PC-3 (cell line): Measurements from ENCODE around the gene PSMG3.

Source experiments
- EZH2 ChIP-seq: fragments of 300-600 bp; sonication (generic); IDR thresholded peaks from one replicate; pipeline ENCODE4 v1.6.1; 2017; ENCODE audit warnings: antibody characterized with exemption, mild to moderate bottlenecking, low read length; ENCODE audit not compliant: unreplicated experiment
- EZH2phosphoT487 ChIP-seq: fragments of 300-600 bp; sonication (generic); IDR thresholded peaks from 2 replicates; pipeline ENCODE4 v1.6.1; 2018; ENCODE audit warnings: mild to moderate bottlenecking, antibody characterized with exemption, low read length, borderline replicate concordance
- TF ChIP-seq, protein P1 (sequence below): fragments of 300-600 bp; sonication (generic); conservative IDR thresholded peaks from 2 replicates; pipeline ENCODE4 v1.5.1; 2017; ENCODE audit warnings: antibody characterized with exemption, low read depth, mild to moderate bottlenecking, low read length

DNA sequence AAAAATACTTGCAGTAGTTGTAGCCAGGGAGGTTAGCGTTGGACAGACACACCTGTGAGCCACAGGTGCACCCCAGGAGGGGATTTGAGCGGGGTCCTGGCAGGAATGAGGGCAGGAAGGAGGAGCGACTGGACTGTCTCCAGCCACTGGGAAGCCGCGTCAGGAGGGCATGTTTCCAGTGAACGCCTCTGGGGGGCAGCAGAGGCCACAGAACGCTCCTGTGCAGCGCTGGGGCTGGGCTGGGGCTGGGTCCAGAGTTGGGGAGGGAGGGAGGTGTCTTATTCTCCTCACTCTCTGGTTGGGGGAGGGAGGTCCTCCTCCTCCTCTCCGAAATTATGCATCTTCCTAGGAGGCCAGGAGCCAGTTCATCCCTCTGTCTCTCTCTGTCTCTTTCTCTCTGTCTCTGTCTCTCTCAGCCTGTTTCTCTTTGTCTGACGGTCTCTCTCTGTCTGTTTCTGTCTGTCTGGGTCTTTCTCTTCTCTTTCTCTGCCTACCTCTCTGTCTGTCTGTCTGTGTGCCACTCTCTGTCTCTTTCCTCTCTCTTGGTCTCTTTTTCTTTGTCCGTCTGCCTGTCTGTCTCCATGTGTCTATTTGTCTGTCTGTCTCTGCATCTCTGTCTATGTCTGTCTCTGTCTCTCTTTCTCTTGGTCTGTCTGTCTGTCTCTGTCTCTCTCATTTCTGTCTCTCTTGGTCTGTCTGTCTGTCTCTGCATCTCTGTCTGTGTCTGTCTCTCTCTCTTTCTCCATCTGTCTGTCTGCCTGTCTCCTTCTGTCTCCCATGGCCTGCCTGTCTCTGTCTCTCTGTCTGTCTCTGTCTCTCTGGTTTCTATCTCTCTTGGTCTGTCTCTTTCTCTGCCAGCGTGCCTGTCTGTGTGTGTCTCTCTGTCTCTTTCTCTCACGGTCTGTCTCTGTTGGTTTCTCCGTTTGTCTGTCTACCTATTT, 9.9 kb upstream of the PSMG3 start:
- TF ChIP-seq, protein P1, sequence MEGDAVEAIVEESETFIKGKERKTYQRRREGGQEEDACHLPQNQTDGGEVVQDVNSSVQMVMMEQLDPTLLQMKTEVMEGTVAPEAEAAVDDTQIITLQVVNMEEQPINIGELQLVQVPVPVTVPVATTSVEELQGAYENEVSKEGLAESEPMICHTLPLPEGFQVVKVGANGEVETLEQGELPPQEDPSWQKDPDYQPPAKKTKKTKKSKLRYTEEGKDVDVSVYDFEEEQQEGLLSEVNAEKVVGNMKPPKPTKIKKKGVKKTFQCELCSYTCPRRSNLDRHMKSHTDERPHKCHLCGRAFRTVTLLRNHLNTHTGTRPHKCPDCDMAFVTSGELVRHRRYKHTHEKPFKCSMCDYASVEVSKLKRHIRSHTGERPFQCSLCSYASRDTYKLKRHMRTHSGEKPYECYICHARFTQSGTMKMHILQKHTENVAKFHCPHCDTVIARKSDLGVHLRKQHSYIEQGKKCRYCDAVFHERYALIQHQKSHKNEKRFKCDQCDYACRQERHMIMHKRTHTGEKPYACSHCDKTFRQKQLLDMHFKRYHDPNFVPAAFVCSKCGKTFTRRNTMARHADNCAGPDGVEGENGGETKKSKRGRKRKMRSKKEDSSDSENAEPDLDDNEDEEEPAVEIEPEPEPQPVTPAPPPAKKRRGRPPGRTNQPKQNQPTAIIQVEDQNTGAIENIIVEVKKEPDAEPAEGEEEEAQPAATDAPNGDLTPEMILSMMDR: peak; percentile 83
- TF ChIP-seq EZH2: no peak
- TF ChIP-seq EZH2phosphoT487: no peak
